ENCODE measurements around the gene MTNR1B.

DNA sequence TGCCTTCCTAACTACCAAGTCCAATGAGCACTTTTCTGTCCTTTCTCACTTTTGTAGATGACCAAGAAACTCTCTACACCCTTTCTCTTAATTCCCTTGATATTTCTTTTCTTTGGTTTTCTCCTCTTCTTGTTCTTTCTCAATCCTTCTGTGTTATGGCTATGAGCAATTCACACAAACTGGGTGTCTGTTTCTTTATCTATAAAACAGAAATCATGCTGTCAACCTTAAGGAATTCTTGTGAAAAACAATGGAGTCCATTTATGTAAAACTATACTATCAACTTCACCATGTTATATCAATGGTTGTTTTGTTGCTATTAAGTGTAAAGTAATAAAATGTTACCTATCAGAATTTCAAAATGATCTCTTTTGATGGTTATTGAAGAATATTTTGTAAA lies 7.2 kb downstream of the MTNR1B start:
- no peak for TF ChIP-seq ASH2L (IDR thresholded peaks at IDR 0.05; ENCODE audit: borderline replicate concordance, low read depth)
- TF ChIP-seq, protein P1, sequence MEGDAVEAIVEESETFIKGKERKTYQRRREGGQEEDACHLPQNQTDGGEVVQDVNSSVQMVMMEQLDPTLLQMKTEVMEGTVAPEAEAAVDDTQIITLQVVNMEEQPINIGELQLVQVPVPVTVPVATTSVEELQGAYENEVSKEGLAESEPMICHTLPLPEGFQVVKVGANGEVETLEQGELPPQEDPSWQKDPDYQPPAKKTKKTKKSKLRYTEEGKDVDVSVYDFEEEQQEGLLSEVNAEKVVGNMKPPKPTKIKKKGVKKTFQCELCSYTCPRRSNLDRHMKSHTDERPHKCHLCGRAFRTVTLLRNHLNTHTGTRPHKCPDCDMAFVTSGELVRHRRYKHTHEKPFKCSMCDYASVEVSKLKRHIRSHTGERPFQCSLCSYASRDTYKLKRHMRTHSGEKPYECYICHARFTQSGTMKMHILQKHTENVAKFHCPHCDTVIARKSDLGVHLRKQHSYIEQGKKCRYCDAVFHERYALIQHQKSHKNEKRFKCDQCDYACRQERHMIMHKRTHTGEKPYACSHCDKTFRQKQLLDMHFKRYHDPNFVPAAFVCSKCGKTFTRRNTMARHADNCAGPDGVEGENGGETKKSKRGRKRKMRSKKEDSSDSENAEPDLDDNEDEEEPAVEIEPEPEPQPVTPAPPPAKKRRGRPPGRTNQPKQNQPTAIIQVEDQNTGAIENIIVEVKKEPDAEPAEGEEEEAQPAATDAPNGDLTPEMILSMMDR (IDR thresholded peaks at IDR 0.05 in 2 of 3, conservative IDR thresholded peaks at IDR 0.05 in 1 of 3; ENCODE audit: control insufficient read depth in 2 of 3, extremely low read depth in 1 of 3, insufficient read depth in 1 of 3, low read depth in 3 of 3, low read length in 3 of 3) = no peak
- TF ChIP-seq CBX5 (IDR thresholded peaks at IDR 0.05; ENCODE audit: low read depth) = no peak
- TF ChIP-seq CHD2 (IDR thresholded peaks at IDR 0.05; ENCODE audit: borderline replicate concordance, low read depth, low read length) = no peak
- no peak for TF ChIP-seq POLR2AphosphoS5 (IDR thresholded peaks at IDR 0.05; ENCODE audit: low read length)
- TF ChIP-seq SIN3A (IDR thresholded peaks at IDR 0.05; ENCODE audit: low read depth, low read length) = no peak
- TF ChIP-seq SMC3 (IDR thresholded peaks at IDR 0.05; ENCODE audit: borderline replicate concordance, low read length) = no peak
- no peak for TF ChIP-seq FOXK2 (IDR thresholded peaks at IDR 0.05)
- TF ChIP-seq, protein P2, sequence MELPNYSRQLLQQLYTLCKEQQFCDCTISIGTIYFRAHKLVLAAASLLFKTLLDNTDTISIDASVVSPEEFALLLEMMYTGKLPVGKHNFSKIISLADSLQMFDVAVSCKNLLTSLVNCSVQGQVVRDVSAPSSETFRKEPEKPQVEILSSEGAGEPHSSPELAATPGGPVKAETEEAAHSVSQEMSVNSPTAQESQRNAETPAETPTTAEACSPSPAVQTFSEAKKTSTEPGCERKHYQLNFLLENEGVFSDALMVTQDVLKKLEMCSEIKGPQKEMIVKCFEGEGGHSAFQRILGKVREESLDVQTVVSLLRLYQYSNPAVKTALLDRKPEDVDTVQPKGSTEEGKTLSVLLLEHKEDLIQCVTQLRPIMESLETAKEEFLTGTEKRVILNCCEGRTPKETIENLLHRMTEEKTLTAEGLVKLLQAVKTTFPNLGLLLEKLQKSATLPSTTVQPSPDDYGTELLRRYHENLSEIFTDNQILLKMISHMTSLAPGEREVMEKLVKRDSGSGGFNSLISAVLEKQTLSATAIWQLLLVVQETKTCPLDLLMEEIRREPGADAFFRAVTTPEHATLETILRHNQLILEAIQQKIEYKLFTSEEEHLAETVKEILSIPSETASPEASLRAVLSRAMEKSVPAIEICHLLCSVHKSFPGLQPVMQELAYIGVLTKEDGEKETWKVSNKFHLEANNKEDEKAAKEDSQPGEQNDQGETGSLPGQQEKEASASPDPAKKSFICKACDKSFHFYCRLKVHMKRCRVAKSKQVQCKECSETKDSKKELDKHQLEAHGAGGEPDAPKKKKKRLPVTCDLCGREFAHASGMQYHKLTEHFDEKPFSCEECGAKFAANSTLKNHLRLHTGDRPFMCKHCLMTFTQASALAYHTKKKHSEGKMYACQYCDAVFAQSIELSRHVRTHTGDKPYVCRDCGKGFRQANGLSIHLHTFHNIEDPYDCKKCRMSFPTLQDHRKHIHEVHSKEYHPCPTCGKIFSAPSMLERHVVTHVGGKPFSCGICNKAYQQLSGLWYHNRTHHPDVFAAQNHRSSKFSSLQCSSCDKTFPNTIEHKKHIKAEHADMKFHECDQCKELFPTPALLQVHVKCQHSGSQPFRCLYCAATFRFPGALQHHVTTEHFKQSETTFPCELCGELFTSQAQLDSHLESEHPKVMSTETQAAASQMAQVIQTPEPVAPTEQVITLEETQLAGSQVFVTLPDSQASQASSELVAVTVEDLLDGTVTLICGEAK (IDR thresholded peaks at IDR 0.05; ENCODE audit: borderline replicate concordance) = no peak
- no peak for TF ChIP-seq HDAC2 (IDR thresholded peaks at IDR 0.05)
- TF ChIP-seq SUZ12 (IDR thresholded peaks at IDR 0.05; ENCODE audit: unreplicated experiment) = no peak
- no peak for TF ChIP-seq HCFC1 (IDR thresholded peaks at IDR 0.05; ENCODE audit: low read length)
- no peak for TF ChIP-seq JUND (IDR thresholded peaks at IDR 0.05; ENCODE audit: low read depth, low read length)
- no peak for TF ChIP-seq PAX5 (IDR thresholded peaks at IDR 0.05; ENCODE audit: borderline replicate concordance, low read depth, low read length)
